ENCODE results near the gene USP3.

DNA sequence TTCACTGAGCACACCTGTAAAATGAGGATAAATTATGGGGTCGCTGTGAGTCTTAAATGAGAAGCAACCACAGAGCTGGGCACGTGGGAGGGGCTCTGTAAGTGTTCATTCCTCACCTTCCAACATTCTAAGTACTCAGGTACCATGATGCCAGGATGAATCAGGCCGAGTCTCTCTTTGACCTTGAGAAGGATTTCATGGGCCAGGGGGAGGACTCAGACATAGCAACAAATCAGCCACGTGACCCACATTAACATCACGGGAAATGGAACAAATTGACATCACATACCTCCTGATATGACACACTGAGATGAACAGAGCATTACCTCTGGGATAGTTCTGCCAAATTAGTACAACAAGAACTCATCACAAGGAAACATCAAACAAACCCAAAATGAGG is 35.2 kb upstream of the USP3 start:
- TF ChIP-seq, protein P1, sequence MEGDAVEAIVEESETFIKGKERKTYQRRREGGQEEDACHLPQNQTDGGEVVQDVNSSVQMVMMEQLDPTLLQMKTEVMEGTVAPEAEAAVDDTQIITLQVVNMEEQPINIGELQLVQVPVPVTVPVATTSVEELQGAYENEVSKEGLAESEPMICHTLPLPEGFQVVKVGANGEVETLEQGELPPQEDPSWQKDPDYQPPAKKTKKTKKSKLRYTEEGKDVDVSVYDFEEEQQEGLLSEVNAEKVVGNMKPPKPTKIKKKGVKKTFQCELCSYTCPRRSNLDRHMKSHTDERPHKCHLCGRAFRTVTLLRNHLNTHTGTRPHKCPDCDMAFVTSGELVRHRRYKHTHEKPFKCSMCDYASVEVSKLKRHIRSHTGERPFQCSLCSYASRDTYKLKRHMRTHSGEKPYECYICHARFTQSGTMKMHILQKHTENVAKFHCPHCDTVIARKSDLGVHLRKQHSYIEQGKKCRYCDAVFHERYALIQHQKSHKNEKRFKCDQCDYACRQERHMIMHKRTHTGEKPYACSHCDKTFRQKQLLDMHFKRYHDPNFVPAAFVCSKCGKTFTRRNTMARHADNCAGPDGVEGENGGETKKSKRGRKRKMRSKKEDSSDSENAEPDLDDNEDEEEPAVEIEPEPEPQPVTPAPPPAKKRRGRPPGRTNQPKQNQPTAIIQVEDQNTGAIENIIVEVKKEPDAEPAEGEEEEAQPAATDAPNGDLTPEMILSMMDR (IDR thresholded peaks at IDR 0.05), result no peak
- TF ChIP-seq POLR2A (IDR thresholded peaks at IDR 0.05), result no peak

Data from testis (tissue), 2 donors.